HFF-Myc (cell line): ENCODE measurements around the gene MLLT3.

ENCODE experiments used
- DNase-seq: peaks from one replicate; pipeline ENCODE4 v3.0.0-alpha.2; 2011; ENCODE audit warnings: low read depth; ENCODE audit errors: extremely low read depth
- H3K4me3 ChIP-seq: replicated peaks from 2 replicates; pipeline ENCODE4 v1.5.1; 2011; ENCODE audit warnings: low read depth, mild to moderate bottlenecking, control low read depth, low read length
- CTCF ChIP-seq: IDR thresholded peaks from 2 replicates; pipeline ENCODE4 v1.5.1; 2012; ENCODE audit warnings: mild to moderate bottlenecking, low read depth, low read length, control low read depth; ENCODE audit errors: missing control alignments

The MLLT3 gene

GRCh38 chr9:20442461-20443319 is 179.6 kb downstream of the MLLT3 start:
- DNase-seq, result no peak
- no peak for TF ChIP-seq CTCF
- H3K4me3 ChIP-seq, result no peak overlapping the region

- no peak for TF ChIP-seq CTCF
- DNase-seq, result no peak
- H3K4me3 ChIP-seq, result no peak overlapping the region
These were observed 180.4 kb downstream of the MLLT3 start for GRCh38 chr9:20441711-20442423.

GRCh38 chr9:20441166-20441565 is 181.1 kb downstream of the MLLT3 start:
- DNase-seq, result no peak
- TF ChIP-seq CTCF, result no peak
- H3K4me3 ChIP-seq, result no peak overlapping the region

GRCh38 chr9:20437476-20437875 is 184.8 kb downstream of the MLLT3 start:
- DNase-seq, result no peak

GRCh38 chr9:20436476-20437195 is 185.7 kb downstream of the MLLT3 start:
- TF ChIP-seq CTCF, result no peak
- no peak overlapping the region for H3K4me3 ChIP-seq
- no peak for DNase-seq

More at GRCh38 chr9:20437476-20437875, 184.8 kb downstream of the MLLT3 start:
- no peak for TF ChIP-seq CTCF
- no peak overlapping the region for H3K4me3 ChIP-seq

- no peak for TF ChIP-seq CTCF
- DNase-seq, result no peak
- H3K4me3 ChIP-seq, result no peak overlapping the region
These were observed 193.3 kb downstream of the MLLT3 start for GRCh38 chr9:20428976-20429375.
